NCI-H1092 treated with DMSO at 0.1 percent for 48 hours (cell line): ENCODE data around the gene HSD17B11.
A peak's percentile ranks its signal among the peaks of the same experiment; 100 is the strongest.
"Not testable (repeated sequence)": the region's sequence is repeated elsewhere in the genome, so short reads cannot be mapped to it uniquely, and the experiment has no call there.

Source experiments
- DNase-seq: peaks from one replicate; lab custom pipeline; 2025; lab: John Stamatoyannopoulos, UW

The HSD17B11 gene

GRCh38 chr4:87390891-87391575 lies at the start of gene HSD17B11:
HSD17B11 (minus strand) TSS chr4:87391188; CDS start chr4:87391070, 118 bp downstream.
- peak; percentile 84 for DNase-seq

GRCh38 chr4:87433342-87433741 lies 42.4 kb upstream of the HSD17B11 start:
- no peak for DNase-seq

- no peak for DNase-seq
These were observed 39.0 kb upstream of the HSD17B11 start for GRCh38 chr4:87430038-87430437.

GRCh38 chr4:87428979-87429378 lies 38.0 kb upstream of the HSD17B11 start:
- DNase-seq, result no peak

- DNase-seq, result no peak
These were observed 36.5 kb upstream of the HSD17B11 start for GRCh38 chr4:87427518-87427868.

- DNase-seq, result no peak
These were observed 36.0 kb upstream of the HSD17B11 start for GRCh38 chr4:87426865-87427517.

- no peak for DNase-seq
These were observed 34.7 kb upstream of the HSD17B11 start for GRCh38 chr4:87425711-87426110.

GRCh38 chr4:87424099-87424543 lies 33.1 kb upstream of the HSD17B11 start:
- not testable (repeated sequence) for DNase-seq

- peak; percentile 19 for DNase-seq
These were observed 32.5 kb upstream of the HSD17B11 start for GRCh38 chr4:87423317-87424098.

GRCh38 chr4:87422104-87423052 lies 31.4 kb upstream of the HSD17B11 start, which contains the start of gene NUDT9:
NUDT9 (plus strand) TSS chr4:87422573; CDS start chr4:87422906, 333 bp downstream.
- DNase-seq, result peak; percentile 94

GRCh38 chr4:87420276-87420830 lies 29.4 kb upstream of the HSD17B11 start:
- no peak for DNase-seq

GRCh38 chr4:87419578-87420249 lies 28.7 kb upstream of the HSD17B11 start:
- no peak for DNase-seq

- not testable (repeated sequence) for DNase-seq
These were observed 27.4 kb upstream of the HSD17B11 start for GRCh38 chr4:87418410-87418809.

- DNase-seq, result no peak
These were observed 26.0 kb upstream of the HSD17B11 start for GRCh38 chr4:87416965-87417364.

GRCh38 chr4:87414816-87415215 lies 23.8 kb upstream of the HSD17B11 start:
- no peak for DNase-seq

GRCh38 chr4:87410679-87411078 lies 19.7 kb upstream of the HSD17B11 start:
- DNase-seq, result no peak

GRCh38 chr4:87410157-87410556 lies 19.2 kb upstream of the HSD17B11 start:
- DNase-seq, result no peak

GRCh38 chr4:87409420-87409939 lies 18.5 kb upstream of the HSD17B11 start:
- DNase-seq, result no peak

GRCh38 chr4:87406902-87407301 lies 15.9 kb upstream of the HSD17B11 start:
- DNase-seq, result not testable (repeated sequence)

GRCh38 chr4:87406462-87406861 lies 15.5 kb upstream of the HSD17B11 start:
- no peak for DNase-seq
